ENCODE data around the gene DRAM2. TPM values are rescaled to one million over a fixed set of nuclear protein-coding genes. Genes with fewer than 3 reads are reported as not detected.

The DRAM2 gene
- total and polyA plus RNA-seq, 2 of the 13 experiments (the other 11 are each of a cell fraction or from before 2014, with no cell fraction given), result 33.2 to 123 TPM

DNA sequence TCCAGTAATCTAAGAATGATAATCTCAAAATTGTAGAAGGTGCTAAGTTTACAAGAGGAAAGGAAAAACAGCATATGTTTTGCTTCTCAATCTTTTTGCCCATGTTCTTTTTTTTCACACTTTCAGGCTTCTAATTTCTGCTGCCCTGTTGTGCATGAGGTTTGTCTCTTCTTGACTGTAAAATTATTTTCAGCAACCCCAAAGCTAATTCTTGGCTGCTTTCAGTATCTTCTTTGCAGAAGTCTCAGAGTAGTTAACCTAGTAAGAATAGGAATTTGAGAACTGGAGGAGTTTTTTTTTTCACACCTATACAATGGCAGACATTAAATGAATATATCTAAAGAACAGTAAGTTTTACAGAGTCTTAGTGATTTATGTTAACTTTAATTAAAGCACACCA lies 34.2 kb upstream of the DRAM2 start:
- Histone ChIP-seq H3K9ac (ENCODE audit: insufficient read depth, low read depth, low read length) (no peak overlapping the region), H3K27me3 (ENCODE audit: control insufficient read depth in 1 of 2, insufficient read depth in 2 of 2, low read length in 2 of 2) (no peaks in the 10 kb centered on the region), H3K36me3 (replicated peaks in 1 of 2; ENCODE audit: control insufficient read depth in 1 of 2, insufficient read depth in 2 of 2, low read length in 2 of 2) (peaks cover 3 to 44% of the 10 kb centered on the region in 2 experiments), H3K27ac (ENCODE audit: extremely low read length, insufficient read depth, low read length) (no peak overlapping the region), H2AFZ (ENCODE audit: low read length) (no peak overlapping the region), H3K4me3 (replicated peaks in 1 of 3; ENCODE audit: insufficient read depth in 1 of 3, low read depth in 2 of 3, low read length in 3 of 3) (no peak overlapping the region), H3K79me2 (ENCODE audit: insufficient read depth, low read length) (no peaks in the 10 kb centered on the region), H4K20me1 (ENCODE audit: insufficient read depth, low read length) (no peaks in the 10 kb centered on the region), H3K4me2 (ENCODE audit: low read depth, low read length) (no peak overlapping the region), H3K9me3 (ENCODE audit: low read length) (no peaks in the 10 kb centered on the region), H3K4me1 (ENCODE audit: insufficient read depth, low read length) (no peaks in the 10 kb centered on the region)
- TF ChIP-seq NCOR1 (IDR thresholded peaks at IDR 0.05; ENCODE audit: borderline replicate concordance, low read length) (no peak), ZNF75D (CRISPR knock-in tag; IDR thresholded peaks at IDR 0.05; ENCODE audit: borderline replicate concordance) (no peak), PBX2 (CRISPR knock-in tag; IDR thresholded peaks at IDR 0.05) (no peak), SP140L (CRISPR knock-in tag; IDR thresholded peaks at IDR 0.05; ENCODE audit: borderline replicate concordance) (no peak), SOX13 (IDR thresholded peaks at IDR 0.05) (no peak), SOX13 (CRISPR knock-in tag; conservative IDR thresholded peaks at IDR 0.05 in 1 of 2, IDR thresholded peaks at IDR 0.05 in 1 of 2) (no peak), ZBTB25 (CRISPR knock-in tag; IDR thresholded peaks at IDR 0.05) (no peak)
- TF ChIP-seq, protein P1, sequence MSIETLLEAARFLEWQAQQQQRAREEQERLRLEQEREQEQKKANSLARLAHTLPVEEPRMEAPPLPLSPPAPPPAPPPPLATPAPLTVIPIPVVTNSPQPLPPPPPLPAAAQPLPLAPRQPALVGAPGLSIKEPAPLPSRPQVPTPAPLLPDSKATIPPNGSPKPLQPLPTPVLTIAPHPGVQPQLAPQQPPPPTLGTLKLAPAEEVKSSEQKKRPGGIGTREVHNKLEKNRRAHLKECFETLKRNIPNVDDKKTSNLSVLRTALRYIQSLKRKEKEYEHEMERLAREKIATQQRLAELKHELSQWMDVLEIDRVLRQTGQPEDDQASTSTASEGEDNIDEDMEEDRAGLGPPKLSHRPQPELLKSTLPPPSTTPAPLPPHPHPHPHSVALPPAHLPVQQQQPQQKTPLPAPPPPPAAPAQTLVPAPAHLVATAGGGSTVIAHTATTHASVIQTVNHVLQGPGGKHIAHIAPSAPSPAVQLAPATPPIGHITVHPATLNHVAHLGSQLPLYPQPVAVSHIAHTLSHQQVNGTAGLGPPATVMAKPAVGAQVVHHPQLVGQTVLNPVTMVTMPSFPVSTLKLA (IDR thresholded peaks at IDR 0.05), result no peak
- ATAC-seq (no peak), FAIRE-seq (no peak), DNase-seq (ENCODE audit: low spot score) (no peak)
- POLR2A ChIA-PET, result no interaction called here
- in situ Hi-C loops (cut with HindIII; ENCODE audit: extremely low pct_ligation_motif_present, low pct_unique_long_range_greater_than_20kb) (no loop called here), intact Hi-C loops (cut with micrococcal nuclease; ENCODE audit: unreplicated experiment) (no loop called here)
- CTCF ChIA-PET (ENCODE audit: low intra/inter-chr PET ratio, low total read pairs), result no interaction called here
- no TSS peak for BruUV-seq (replicated peaks)
